Cardiac fibroblast (primary cell): ENCODE data around the gene RHBDD1.

Source experiments
- DNase-seq, 2 donors: peaks; one replicate each; pipeline versions ENCODE4 v3.0.0 to v3.0.0-alpha.2; 2010; ENCODE audit warnings: low read depth in 2 of 2
- H3K4me3 ChIP-seq, 2 donors: replicated peaks in 1 of 2; 1 replicate in 1 of 2; 2 replicates in 1 of 2; pipeline ENCODE4 v1.5.1; 2011; ENCODE audit warnings: low read depth in 2 of 2, low read length in 2 of 2, mild to moderate bottlenecking in 2 of 2, moderate library complexity in 1 of 2
- CTCF ChIP-seq: IDR thresholded peaks from one replicate; pipeline ENCODE4 v1.5.1; 2011; ENCODE audit warnings: low read depth, mild to moderate bottlenecking, low read length, inconsistent platforms

Gene RHBDD1

GRCh38 chr2:226791487-226792081 lies 44.3 kb upstream of the RHBDD1 start:
- peak; percentile 79 to 89 for DNase-seq
- peak overlapping the region; percentile 64 to 78 for H3K4me3 ChIP-seq
- TF ChIP-seq CTCF: peak; percentile 2

GRCh38 chr2:226792155-226792881 lies 43.5 kb upstream of the RHBDD1 start:
- H3K4me3 ChIP-seq: peak overlapping the region; percentile 64 to 78
- TF ChIP-seq CTCF: no peak
- DNase-seq: peak in 1 of 2 donors; percentile 43

- H3K4me3 ChIP-seq: peak overlapping the region; percentile 78 to 80
- peak in 1 of 2 donors; percentile 55 for DNase-seq
- TF ChIP-seq CTCF: no peak
Measured at GRCh38 chr2:226793646-226794045, 42.2 kb upstream of the RHBDD1 start.

- peak overlapping the region; percentile 78 to 80 for H3K4me3 ChIP-seq
- peak in 1 of 2 donors; percentile 62 for DNase-seq
- TF ChIP-seq CTCF: no peak
Measured at GRCh38 chr2:226794196-226794661, 41.6 kb upstream of the RHBDD1 start.

GRCh38 chr2:226794751-226795171 lies 41.1 kb upstream of the RHBDD1 start:
- H3K4me3 ChIP-seq: peak overlapping the region; percentile 78 to 80
- DNase-seq: peak; percentile 80
- TF ChIP-seq CTCF: no peak

- TF ChIP-seq CTCF: peak; percentile 30
- DNase-seq: peak in 1 of 2 donors; percentile 47
Measured at GRCh38 chr2:226795281-226796011, 40.4 kb upstream of the RHBDD1 start.

More at GRCh38 chr2:226795281-226796011, 40.4 kb upstream of the RHBDD1 start:
- H3K4me3 ChIP-seq: peak overlapping the region; percentile 78 to 80
